ENCODE measurements around the gene CALR3. TPM values are rescaled to one million over a fixed set of nuclear protein-coding genes. Genes with fewer than 3 reads are reported as not detected.
"Not testable (repeated sequence)": the region's sequence is repeated elsewhere in the genome, so short reads cannot be mapped to it uniquely, and the experiment has no call there.

Gene CALR3, protein sequence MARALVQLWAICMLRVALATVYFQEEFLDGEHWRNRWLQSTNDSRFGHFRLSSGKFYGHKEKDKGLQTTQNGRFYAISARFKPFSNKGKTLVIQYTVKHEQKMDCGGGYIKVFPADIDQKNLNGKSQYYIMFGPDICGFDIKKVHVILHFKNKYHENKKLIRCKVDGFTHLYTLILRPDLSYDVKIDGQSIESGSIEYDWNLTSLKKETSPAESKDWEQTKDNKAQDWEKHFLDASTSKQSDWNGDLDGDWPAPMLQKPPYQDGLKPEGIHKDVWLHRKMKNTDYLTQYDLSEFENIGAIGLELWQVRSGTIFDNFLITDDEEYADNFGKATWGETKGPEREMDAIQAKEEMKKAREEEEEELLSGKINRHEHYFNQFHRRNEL
- under 1 TPM; 0.20 to 0.39 TPM for total RNA-seq
- not detected for polyA plus RNA-seq (ENCODE audit: insufficient read length in 2 of 2)
- long read RNA-seq, donor 1: 0 reads
- long read RNA-seq, donor 2: 0 reads
- long read RNA-seq, donor 3: 0 reads
- long read RNA-seq, donor 4: 0 reads

DNA sequence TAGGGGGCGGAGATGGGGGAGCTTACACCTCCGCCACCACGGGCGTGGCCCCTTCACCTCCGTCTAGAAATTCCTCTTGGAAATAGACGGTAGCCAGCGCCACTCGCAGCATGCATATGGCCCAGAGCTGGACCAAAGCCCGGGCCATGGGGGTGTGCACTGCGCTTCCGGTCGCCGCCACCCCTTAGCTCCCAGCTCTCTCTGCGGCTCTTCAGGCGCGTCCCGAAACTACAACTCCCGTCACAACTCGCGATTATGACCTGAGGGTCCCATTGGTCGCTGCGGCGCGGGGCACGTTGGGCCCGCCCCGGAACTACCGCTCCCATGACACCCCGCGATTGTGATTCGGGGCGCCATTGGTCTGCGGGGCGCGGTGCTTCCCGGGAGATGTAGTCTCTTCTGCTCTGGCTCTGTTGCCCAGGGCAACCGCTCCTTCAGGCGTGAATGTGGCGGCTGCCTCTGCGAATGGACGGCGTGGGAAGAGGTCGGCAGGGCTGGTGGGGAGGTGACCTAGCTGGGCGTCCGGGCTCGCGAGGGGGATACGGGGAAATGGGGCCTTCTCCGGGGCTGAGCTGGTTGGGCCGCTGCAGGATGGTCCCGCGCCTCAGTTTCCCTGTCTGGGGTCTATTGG lies at the start of gene CALR3, which contains the start of gene C19orf44:
Gene CALR3 (minus strand): TSS at position 186 of the 631 bp plus-strand sequence. CDS start 38 bp downstream, at position 148.
Gene C19orf44 (plus strand): TSS at position 413 of the 631 bp plus-strand sequence. CDS start 4,399 bp downstream, outside the sequence.
- WGBS (ENCODE audit: insufficient coverage): under 1% methylated on average over 52 of the region's 52 CpGs
- Histone ChIP-seq H3K4me3 (ENCODE audit: low read depth, low read length) (peak within 1 kb of the TSS; percentile 95), H3K36me3 (ENCODE audit: control insufficient read depth, insufficient read depth, low read length) (peaks cover 6% of the 10 kb centered on the region), H3K27me3 (ENCODE audit: control insufficient read depth, insufficient read depth, low read length) (no peaks in the 10 kb centered on the region), H3K27ac (ENCODE audit: low read depth, low read length) (peak within 1 kb of the TSS; percentile 25), H3K9me3 (ENCODE audit: control insufficient read depth, insufficient read depth, low read length) (no peaks in the 10 kb centered on the region), H3K4me1 (ENCODE audit: control insufficient read depth, insufficient read depth, low read length) (peaks cover 12% of the 10 kb centered on the region)
- DNase-seq (ENCODE audit: low read depth in 4 of 6, low spot score in 6 of 6): peak; percentile 93 to 100 (median 98)

DNA sequence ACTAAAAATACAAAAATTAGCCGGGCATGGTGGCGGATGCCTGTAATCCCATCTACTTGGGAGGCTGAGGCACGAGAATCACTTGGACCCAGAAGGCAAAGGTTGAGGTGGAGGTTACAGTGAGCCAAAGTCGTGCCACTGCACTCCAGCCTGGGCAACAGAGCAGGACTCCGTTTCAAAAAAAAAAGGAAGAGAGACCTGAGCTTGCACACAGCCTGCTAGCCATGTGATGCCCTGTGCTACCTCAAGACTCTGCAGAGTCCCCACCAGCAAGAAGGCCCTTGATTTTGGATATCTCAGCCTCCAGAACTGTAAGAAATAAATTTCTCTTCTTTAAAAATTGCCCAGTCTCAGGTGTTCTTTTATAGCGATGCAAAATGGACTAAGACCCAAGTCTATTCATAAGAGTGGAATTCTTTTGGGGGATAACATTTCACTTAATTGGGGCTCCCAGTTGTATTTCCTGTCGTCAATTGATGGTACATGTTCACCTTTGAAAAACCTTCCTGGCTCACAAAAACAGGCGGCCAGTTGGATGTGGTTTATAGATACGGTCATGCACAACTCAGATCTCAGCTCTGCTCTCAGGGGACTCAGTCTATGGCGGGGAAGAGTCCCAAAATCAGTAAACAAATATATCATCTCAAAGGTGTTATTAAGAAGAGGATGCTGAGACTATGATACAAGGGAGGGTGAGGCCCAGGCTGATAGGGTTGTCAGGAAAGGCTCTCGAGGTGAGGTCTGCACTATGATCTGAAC lies 48.7 kb upstream of the CALR3 start:
- Histone ChIP-seq H3K4me1 (ENCODE audit: control insufficient read depth, insufficient read depth, low read length) (peaks cover 26% of the 10 kb centered on the region), H3K27me3 (ENCODE audit: control insufficient read depth, insufficient read depth, low read length) (no peaks in the 10 kb centered on the region), H3K36me3 (ENCODE audit: control insufficient read depth, insufficient read depth, low read length) (peaks cover 30% of the 10 kb centered on the region), H3K4me3 (ENCODE audit: low read depth, low read length) (no peak overlapping the region), H3K9me3 (ENCODE audit: control insufficient read depth, insufficient read depth, low read length) (no peaks in the 10 kb centered on the region), H3K27ac (ENCODE audit: low read depth, low read length) (no peak overlapping the region)
- no peak for DNase-seq (ENCODE audit: low read depth in 4 of 6, low spot score in 6 of 6)
- 98% methylated on average over 5 of the region's 11 CpGs for WGBS (ENCODE audit: insufficient coverage)

DNA sequence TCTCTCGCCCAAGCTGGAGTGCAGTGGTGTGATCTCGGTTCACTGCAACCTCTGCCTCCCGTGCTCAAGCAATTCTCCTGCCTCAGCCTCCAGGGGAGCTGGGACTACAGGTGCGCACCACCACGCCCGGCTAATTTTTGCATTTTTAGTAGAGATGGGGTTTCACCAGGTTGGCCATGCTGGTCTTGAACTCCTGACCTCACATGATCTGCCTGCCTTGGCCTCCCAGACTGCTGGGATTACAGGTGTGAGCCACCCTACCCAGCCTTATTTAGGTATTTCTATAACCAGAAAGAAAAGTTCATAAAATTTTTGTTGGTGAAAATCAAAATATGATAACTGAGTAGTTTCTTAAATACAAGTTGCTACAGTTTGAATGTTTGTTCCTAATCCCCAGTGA lies 47.8 kb upstream of the CALR3 start:
- H3K9me3 ChIP-seq (ENCODE audit: control insufficient read depth, insufficient read depth, low read length); DNase-seq (ENCODE audit: low read depth in 4 of 6, low spot score in 6 of 6); H3K27ac ChIP-seq (ENCODE audit: low read depth, low read length); H3K27me3 ChIP-seq (ENCODE audit: control insufficient read depth, insufficient read depth, low read length); H3K4me3 ChIP-seq (ENCODE audit: low read depth, low read length): not testable (repeated sequence)
- Histone ChIP-seq H3K36me3 (ENCODE audit: control insufficient read depth, insufficient read depth, low read length) (peaks cover 32% of the 10 kb centered on the region), H3K4me1 (ENCODE audit: control insufficient read depth, insufficient read depth, low read length) (peaks cover 26% of the 10 kb centered on the region)
- WGBS (ENCODE audit: insufficient coverage): no CpG with 5 or more reads among the region's 6 CpGs

DNA sequence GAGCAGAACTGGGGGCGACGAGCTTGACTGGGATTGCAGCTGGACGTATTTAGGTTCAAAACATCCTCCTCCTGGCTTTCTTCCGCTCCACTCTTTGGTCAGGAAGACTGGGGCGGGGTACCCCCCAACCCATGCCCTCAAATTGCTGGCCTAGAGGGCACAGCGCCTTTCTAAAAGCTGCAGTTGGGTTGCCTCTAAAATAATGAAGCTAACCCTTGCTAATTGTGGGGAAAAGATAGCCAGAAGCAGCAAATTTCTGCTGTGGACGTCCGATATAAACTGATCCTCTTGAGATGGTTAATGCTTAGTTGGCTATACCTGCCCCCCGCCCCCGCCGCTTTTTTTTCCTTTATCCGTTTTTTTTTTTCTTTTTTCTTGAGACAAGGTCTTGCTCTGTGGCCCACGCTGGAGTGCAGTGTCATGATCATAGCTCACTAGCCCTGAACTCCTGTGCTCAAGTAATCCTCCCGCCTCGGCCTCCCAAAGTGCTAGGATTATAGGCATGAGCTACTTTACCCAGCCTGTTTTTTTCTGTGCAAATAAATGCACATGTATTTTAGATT lies 47.0 kb upstream of the CALR3 start:
- H3K4me3 ChIP-seq (ENCODE audit: low read depth, low read length): peak overlapping the region; percentile 88
- peaks cover 35% of the 10 kb centered on the region for H3K36me3 ChIP-seq (ENCODE audit: control insufficient read depth, insufficient read depth, low read length)
- no peaks in the 10 kb centered on the region for H3K9me3 ChIP-seq (ENCODE audit: control insufficient read depth, insufficient read depth, low read length)
- H3K27ac ChIP-seq (ENCODE audit: low read depth, low read length): peak overlapping the region; percentile 50
- 2% methylated on average over 7 of the region's 15 CpGs for WGBS (ENCODE audit: insufficient coverage)
- H3K4me1 ChIP-seq (ENCODE audit: control insufficient read depth, insufficient read depth, low read length): peaks cover 26% of the 10 kb centered on the region
- peak in 1 of 6 donors; percentile 3 for DNase-seq (ENCODE audit: low read depth in 4 of 6, low spot score in 6 of 6)
- H3K27me3 ChIP-seq (ENCODE audit: control insufficient read depth, insufficient read depth, low read length): no peaks in the 10 kb centered on the region

DNA sequence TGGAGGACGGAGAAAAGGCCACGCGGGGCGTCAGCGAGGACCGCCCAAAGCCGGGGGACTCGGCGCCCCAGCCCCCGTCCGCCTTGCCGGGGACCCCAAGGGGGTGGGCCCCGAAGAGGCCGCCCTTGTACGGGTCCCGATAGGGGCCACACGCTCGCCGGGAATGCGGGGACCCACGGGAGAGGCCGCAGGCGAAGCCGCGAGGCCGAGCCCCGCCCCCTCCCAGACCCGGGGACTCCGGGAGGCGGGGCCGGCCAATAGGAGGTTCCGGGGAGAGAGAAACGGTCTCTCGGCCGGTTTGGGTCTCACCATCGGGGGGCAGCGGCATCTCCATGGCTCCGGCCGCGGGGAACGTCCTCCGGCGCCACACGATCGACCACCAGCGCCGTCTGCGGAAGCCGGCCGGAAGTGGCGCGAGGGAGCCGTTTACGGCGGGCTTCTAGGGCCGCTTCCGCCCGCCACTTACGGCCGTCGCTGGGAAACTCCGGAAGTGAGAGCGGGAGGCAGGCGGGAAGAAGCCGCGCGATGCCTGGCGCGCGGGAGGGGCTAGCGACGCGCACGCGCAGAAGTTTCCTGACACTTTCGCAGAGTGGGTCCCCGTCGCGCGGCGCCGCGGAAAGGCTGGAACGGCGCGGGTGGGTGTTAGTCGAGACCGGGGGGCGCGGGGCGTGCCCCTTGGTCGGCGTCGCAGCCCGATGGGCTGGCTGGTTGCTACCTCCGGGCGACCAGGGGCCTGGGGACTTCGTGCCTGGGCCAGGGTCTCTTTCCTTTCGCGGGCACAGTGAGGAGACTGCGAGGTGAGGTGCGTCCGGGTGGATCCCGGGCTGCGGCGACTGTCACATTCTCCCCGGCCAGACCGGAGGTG lies 46.3 kb upstream of the CALR3 start, which contains the start of gene CHERP:
Gene CHERP (minus strand): TSS at position 393 of the 865 bp plus-strand sequence. CDS start 59 bp downstream, at position 334.
- Histone ChIP-seq H3K9me3 (ENCODE audit: control insufficient read depth, insufficient read depth, low read length) (no peaks in the 10 kb centered on the region), H3K36me3 (ENCODE audit: control insufficient read depth, insufficient read depth, low read length) (peaks cover 41% of the 10 kb centered on the region), H3K27me3 (ENCODE audit: control insufficient read depth, insufficient read depth, low read length) (no peaks in the 10 kb centered on the region), H3K27ac (ENCODE audit: low read depth, low read length) (peak within 1 kb of the TSS; percentile 75), H3K4me1 (ENCODE audit: control insufficient read depth, insufficient read depth, low read length) (peaks cover 26% of the 10 kb centered on the region), H3K4me3 (ENCODE audit: low read depth, low read length) (peak within 1 kb of the TSS; percentile 88)
- under 1% methylated on average over 108 of the region's 108 CpGs for WGBS (ENCODE audit: insufficient coverage)
- peak; percentile 87 to 99 (median 94) for DNase-seq (ENCODE audit: low read depth in 4 of 6, low spot score in 6 of 6)

DNA sequence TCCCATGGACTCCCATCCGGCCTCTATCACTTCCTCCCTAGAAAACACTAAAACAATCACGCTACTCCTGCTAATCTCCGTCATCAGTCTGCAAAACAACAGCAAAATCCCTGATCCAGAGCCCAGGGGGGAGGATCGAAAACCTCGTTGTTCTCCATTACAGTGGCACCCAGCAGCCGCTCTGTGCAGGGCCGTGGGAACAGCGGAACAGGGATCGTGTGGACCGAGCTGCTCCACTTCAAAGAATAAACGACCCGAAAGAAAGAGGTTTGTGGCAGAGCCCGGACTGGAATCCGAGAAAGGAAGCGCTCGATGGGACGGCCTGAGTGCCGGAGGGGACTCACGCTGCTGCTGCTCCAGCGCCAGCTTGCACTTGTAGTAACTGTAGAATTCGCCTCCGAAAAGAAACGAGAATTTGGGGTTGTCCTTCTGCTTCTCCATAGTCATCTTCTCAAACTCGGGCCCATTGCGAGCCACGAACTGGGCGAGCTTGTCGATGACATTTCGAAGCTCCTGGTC lies 45.6 kb upstream of the CALR3 start:
- Histone ChIP-seq H3K27ac (ENCODE audit: low read depth, low read length) (peak overlapping the region; percentile 75), H3K9me3 (ENCODE audit: control insufficient read depth, insufficient read depth, low read length) (no peaks in the 10 kb centered on the region), H3K27me3 (ENCODE audit: control insufficient read depth, insufficient read depth, low read length) (no peaks in the 10 kb centered on the region), H3K4me3 (ENCODE audit: low read depth, low read length) (peak overlapping the region; percentile 88), H3K36me3 (ENCODE audit: control insufficient read depth, insufficient read depth, low read length) (peaks cover 44% of the 10 kb centered on the region), H3K4me1 (ENCODE audit: control insufficient read depth, insufficient read depth, low read length) (peaks cover 26% of the 10 kb centered on the region)
- peak in 1 of 6 donors; percentile 3 for DNase-seq (ENCODE audit: low read depth in 4 of 6, low spot score in 6 of 6)
- WGBS (ENCODE audit: insufficient coverage): 2% methylated on average over 28 of the region's 29 CpGs

DNA sequence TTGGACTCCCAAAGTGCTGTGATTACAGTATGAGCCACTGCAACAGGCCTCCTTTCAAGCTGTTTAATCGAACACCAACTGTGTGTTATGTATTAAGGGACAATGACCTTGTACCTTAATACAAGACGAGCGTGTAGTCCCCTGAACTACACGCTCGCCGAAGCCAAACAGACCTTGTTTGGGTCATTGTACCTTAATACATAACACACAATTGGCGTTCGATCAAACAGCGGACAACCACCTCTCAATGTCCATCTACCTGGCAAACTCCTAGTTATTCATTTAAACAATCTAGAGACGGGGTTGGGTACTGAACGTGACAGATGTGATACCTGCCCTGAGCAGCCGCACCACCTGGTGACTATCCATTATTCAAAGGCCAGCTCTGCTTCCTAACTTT lies 45.0 kb upstream of the CALR3 start:
- no peak for DNase-seq (ENCODE audit: low read depth in 4 of 6, low spot score in 6 of 6)
- Histone ChIP-seq H3K4me1 (ENCODE audit: control insufficient read depth, insufficient read depth, low read length) (peaks cover 26% of the 10 kb centered on the region), H3K27ac (ENCODE audit: low read depth, low read length) (no peak overlapping the region), H3K4me3 (ENCODE audit: low read depth, low read length) (peak overlapping the region; percentile 88), H3K9me3 (ENCODE audit: control insufficient read depth, insufficient read depth, low read length) (no peaks in the 10 kb centered on the region), H3K36me3 (ENCODE audit: control insufficient read depth, insufficient read depth, low read length) (peaks cover 50% of the 10 kb centered on the region), H3K27me3 (ENCODE audit: control insufficient read depth, insufficient read depth, low read length) (no peaks in the 10 kb centered on the region)
- WGBS (ENCODE audit: insufficient coverage): 86% methylated on average over 11 of the region's 12 CpGs

DNA sequence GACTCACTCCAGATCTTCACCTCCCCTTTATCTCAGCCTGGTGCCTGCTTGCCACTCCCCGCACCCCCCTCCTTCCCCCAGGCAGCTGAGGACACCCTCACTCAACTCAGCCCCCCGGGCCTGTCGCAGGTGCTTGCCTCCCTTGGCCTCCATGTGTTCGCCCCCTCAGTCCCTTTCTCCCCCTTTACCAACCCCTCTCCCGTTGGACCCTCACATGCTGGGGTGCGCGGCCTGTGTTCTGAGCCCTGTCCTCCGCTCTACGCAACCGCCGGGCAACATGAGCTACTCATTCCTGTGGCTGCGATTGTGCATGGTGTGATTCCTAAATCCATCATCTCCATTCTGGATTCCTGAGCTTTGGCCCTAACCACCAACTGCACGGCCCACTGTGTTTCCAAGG lies 41.1 kb upstream of the CALR3 start:
- Histone ChIP-seq H3K9me3 (ENCODE audit: control insufficient read depth, insufficient read depth, low read length) (no peaks in the 10 kb centered on the region), H3K4me3 (ENCODE audit: low read depth, low read length) (no peak overlapping the region), H3K36me3 (ENCODE audit: control insufficient read depth, insufficient read depth, low read length) (peaks cover 87% of the 10 kb centered on the region), H3K27ac (ENCODE audit: low read depth, low read length) (no peak overlapping the region), H3K4me1 (ENCODE audit: control insufficient read depth, insufficient read depth, low read length) (peaks cover 15% of the 10 kb centered on the region), H3K27me3 (ENCODE audit: control insufficient read depth, insufficient read depth, low read length) (no peaks in the 10 kb centered on the region)
- WGBS (ENCODE audit: insufficient coverage): 96% methylated on average over 10 of the region's 13 CpGs
- DNase-seq (ENCODE audit: low read depth in 4 of 6, low spot score in 6 of 6): no peak

Measured in spinal cord (tissue), 10 donors.